ENCODE results near the gene GAK.
"Not testable (repeated sequence)": the region's sequence is repeated elsewhere in the genome, so short reads cannot be mapped to it uniquely, and the experiment has no call there.

GAK gene

DNA sequence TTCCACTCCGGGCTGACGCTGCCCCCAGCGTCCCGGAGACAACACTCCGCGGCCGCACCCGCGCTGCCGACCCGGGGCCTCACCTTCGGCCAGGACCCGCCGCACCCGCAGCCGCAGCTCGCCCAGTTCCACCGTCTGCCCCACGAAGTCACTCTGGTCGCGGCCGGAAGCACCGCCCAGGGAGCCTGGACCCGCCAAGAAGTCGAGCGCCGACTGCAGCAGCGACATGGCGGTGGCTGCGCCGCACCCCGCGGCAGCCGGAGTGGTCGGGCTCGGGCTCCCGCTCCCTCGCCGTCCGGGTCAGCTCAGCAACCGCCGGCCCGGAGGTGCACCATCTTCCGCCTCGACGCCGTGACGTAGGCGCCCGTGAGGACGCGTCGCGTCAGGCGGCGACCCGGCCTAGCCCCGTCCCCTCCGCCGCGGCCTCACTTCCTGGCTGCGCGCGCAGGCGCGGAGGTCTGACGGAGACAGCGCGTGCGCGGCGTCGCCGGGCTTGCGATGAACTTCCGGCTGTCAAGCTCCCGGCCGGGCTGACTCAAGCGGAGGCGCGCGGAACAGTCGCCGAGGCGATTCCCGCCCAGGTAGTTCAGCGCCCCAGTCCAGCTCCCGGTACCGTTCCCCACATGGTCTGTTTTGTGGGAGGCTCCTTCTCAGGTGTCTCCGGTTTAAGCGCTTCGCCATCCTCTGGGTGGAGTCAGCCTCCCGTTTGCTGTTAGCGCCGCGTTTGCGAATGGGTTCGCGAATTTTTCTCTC is at the start of gene GAK, which contains the start of gene TMEM175:
Gene GAK (minus strand): TSS at position 357 of the 753 bp plus-strand sequence. CDS start 129 bp downstream, at position 228.
Gene TMEM175 (plus strand): TSS at position 501 of the 753 bp plus-strand sequence. CDS start 15,280 bp downstream, outside the sequence.
- no peak for TF ChIP-seq ZNF274 (IDR thresholded peaks at IDR 0.05; ENCODE audit: low read depth, low read length)
- H3K4me3 ChIP-seq (ENCODE audit: low read length): peak within 1 kb of the TSS; percentile 87

DNA sequence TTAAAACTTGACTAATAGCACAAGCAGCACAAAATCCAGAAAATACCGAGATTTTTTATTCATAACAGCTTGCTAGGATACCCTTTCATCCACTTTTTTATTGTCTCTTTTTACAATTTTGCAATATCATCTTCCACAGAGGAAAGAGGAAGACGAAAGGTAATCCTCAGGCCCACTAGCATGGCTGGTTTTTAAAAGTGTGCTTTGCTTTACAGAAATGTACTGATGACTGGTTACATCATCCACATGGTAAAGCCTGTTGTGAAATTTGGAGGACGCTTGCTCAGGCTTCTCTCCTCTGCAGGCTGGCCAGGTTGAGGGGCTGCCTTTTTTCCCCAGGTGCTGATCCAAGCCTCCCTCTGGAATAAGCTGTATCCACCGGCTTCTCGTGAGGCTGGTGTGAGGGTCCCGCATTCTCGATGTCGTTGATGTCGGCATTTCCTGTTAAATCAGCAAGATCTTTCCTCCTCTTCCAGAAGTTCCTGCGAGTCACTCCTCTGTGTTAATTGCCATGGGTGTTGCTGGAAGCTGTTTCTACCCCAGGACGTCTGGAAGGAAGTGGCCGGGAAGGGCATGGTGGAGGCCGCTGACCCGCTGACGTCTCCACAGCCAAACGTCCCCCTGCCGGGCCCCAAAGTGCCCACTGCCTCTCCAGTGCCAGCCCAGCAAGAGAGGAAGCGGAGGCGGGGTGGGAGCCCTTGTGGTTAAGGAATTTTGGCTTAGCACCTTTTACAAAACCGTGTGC is 47.0 kb upstream of the GAK start:
- TF ChIP-seq ZNF274 (IDR thresholded peaks at IDR 0.05; ENCODE audit: low read depth, low read length): no peak
- H3K4me3 ChIP-seq (ENCODE audit: low read length): no peak overlapping the region

DNA sequence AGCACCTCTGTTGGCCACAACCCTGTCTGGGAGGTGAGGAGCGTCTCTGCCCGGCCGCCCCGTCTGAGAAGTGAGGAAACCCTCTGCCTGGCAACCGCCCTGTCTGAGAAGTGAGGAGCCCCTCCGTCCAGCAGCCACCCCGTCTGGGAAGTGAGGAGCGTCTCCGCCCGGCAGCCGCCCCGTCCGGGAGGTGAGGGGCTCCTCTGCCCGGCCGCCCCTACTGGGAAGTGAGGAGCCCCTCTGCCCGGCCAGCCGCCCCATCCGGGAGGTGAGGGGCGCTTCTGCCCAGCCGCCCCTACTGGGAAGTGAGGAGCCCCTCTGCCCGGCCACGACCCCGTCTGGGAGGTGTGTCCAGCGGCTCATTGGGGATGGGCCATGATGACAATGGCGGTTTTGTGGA is 43.9 kb upstream of the GAK start:
- H3K4me3 ChIP-seq (ENCODE audit: low read length): not testable (repeated sequence)

DNA sequence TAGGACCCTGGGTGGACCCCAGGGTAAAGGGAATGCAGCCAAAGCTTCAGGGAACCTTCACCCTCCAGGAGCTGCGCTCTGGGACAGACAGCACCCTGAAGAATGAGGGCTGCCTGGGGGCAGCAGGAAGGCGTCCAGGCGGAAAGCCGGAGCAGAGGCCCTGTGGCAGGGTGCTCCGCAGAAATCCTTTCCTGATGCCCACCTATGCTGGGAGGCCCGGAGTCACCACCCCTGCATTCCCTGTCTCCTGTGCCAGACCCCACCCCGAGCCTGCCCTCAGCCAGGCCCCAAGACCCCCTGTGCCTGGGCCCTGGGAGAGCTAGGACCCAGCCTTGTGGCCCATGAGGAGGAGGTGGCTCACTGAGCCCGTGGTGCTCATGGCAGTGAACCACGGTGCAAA is 42.6 kb upstream of the GAK start:
- TF ChIP-seq ZNF274 (IDR thresholded peaks at IDR 0.05; ENCODE audit: low read depth, low read length): no peak
- no peak overlapping the region for H3K4me3 ChIP-seq (ENCODE audit: low read length)

DNA sequence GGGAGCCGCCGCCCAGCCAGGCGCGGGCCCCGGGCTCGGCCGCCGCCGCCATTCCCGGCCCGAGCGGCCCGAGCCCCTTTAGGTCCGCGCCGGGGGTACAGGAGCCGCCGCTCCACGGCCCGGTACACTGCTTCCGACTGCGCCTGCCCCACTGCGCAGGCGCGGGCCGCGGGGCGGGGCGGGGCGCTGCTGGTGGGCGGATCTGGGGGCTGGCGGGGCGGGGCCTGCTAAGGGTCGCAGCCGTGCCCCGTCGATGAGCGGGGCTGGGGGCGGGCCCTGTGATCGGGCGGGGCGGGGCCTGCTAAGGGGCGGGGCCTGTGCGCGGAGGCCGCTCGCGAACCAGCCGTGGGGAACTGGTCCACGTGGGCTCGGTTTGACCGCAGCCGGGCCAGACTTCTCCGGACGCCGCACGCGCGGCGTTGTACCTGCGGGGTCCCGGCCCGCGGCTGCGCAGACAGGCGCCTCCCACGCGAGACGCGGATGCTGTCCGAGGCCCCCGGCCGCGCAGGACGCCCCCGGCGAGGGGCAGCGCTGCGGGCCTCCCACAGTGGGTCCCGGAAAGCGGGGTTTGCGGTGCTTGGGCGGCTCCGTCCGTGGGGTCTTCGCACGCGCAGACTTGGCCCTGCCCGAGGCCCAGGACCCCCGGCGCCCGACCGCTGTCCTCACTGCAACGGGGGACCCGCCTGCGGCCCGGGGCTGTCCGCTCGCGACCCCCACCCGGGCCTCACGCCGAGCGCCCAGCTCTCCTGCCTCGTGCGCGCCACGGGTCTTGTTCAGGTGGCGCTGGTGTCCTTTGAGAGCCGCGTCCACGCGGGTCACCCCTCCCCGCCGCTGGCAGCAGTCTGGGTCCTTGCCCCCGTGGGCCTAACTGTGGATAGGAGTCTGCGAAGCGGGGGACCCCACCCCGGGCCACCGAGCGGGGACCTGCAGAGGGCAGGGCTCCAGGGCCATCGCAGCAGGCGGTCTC is 41.6 kb upstream of the GAK start, which contains the start of gene DGKQ:
Gene DGKQ (minus strand): TSS at position 139 of the 967 bp plus-strand sequence. CDS start 87 bp downstream, at position 52.
- TF ChIP-seq ZNF274 (IDR thresholded peaks at IDR 0.05; ENCODE audit: low read depth, low read length): no peak
- H3K4me3 ChIP-seq (ENCODE audit: low read length): peak within 1 kb of the TSS; percentile 80

DNA sequence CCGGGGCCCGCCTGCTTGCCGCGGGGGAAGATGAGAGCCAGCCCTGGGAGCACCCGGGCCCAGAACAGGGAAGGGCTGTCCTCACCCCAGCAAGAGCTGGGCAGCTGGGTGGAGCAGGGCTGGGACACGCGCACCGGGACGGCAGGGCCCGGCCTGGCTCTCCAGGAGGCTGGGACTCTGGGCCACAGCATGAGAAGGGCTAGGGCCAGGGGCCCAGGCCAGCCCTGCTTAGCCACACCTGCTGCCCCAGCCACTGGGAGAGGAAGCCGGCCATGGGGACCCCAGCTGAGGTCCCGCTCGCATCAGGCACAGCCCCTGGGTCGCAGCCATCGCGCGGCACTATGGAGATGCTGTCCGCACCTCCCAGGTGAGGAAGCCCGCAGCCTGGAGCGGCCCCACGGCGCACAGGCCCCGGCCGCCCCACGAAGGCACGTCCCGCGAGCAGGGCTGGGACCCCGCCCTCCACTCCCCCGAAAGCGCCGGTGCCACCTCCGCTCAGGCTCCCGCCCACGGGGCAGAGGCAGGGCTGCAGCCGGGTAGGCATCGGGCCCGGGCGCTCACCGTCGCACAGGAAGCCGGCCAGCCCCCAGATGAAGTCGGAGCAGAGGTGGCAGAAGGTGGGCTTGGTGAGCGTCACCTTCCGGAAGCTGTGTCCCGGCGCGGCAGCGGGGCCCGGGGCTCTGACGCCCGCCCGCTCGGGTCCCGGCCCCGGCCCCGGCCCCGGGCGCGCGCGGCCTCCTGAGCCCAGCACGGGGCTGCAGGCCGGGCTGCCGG is 40.7 kb upstream of the GAK start:
- H3K4me3 ChIP-seq (ENCODE audit: low read length): peak overlapping the region; percentile 80
- no peak for TF ChIP-seq ZNF274 (IDR thresholded peaks at IDR 0.05; ENCODE audit: low read depth, low read length)

DNA sequence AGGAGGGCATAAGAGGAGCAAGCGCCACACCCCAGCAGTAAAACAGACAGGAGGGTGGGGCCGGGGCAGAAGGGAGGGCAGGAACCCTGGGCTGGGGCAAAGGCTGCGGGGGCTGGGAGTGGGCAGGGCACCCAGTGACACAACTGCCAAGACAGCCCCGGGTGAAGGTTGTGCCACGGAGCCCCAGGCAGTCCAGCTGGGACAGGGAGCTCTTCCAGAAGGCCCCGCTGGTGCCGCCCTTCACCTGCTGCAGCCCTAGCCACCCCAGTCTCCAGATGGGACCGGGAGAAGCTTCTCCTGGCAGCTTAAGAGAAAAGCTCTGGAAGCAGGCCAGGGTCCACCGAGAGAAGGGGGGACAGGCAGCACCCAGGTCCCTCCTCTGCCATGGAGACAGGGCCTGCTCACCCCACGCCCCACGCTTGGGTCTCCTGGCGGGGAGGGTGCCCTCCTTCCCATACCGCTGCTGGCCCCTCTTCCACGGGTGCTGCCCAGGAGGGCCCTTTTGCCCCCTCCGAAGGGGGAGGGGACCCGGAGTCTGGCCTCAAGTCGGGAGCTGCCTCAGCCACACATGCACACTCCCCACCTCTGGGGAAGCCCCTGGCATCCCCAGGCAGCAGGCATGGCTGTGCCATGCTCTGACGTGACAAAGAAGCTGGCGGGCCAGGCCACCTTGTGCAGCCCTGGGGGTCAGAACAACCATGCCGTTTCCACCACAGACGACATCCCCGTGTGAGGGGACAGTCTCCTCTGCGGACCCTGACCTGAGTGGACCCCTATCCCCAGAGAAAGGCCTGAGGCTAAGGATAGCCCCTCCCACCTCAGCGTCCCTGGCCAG is 39.8 kb upstream of the GAK start:
- H3K4me3 ChIP-seq (ENCODE audit: low read length): peak overlapping the region; percentile 80; the same call in 1 of the 2 replicates
- no peak for TF ChIP-seq ZNF274 (IDR thresholded peaks at IDR 0.05; ENCODE audit: low read depth, low read length)

DNA sequence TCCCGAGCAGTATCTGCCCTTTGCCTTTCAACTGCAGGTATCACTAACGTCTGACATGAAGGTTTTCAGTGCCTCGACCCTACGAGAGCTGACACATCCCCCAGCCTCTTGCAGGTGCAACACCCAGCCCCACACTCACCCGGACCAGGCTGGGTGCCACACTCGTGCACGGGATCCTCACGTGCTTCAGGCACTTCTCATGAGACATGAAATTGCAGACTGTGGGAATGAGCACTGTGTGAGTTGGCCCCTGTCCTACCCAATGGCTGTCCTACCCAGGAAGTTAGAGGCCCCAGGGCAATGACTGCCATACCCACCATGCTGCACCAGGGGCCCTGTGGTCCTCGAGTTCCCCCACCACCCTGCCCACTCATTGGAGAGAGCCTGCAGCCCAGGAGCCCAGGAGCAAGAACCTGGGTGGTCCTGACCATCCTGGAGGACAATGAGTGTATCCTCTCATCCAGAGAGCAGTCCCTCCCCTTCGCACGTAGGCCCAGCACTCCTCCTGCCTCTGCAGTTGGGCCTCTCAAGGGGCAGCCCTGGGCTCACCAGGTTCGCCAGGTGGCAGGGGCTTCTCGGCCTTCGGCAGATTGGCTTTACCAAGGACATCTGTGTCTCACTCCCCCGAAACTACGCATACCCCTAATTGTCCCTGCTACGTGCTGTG is 38.9 kb upstream of the GAK start:
- no peak overlapping the region for H3K4me3 ChIP-seq (ENCODE audit: low read length)
- TF ChIP-seq ZNF274 (IDR thresholded peaks at IDR 0.05; ENCODE audit: low read depth, low read length): no peak

DNA sequence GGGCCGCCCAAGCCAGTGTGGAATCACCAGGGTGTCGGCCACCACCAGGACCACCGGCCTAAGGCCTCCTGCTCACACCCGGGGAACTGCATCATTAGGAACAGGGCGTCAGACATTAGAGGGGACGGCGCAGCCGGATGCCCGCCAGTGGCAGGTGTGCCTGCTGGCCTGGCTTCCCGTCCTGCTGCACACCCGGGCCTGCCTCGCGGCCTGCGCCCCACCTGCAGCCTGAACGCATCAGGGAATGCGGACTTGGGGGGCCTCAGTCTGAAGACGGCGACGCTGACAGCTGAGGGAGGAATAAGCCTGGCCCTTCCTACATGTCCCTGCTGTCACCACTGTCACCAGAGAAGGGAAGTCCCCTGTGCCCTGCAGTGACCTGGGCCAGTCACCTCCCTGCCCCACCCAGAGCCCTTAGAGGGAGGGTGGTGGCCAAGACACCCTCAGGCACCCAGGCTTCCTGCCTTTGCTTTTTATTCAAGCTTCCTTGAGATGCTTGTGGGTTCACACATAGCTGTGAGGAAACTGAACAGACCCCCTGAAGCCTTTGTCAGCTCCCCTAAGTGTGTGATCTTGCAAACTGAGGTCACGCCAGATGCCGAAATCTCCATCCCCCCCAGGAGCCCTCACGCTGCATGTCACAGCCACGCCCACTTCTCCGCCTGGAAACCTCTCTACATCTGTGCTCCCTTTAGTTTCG is 38.1 kb upstream of the GAK start:
- TF ChIP-seq ZNF274 (IDR thresholded peaks at IDR 0.05; ENCODE audit: low read depth, low read length): no peak

DNA sequence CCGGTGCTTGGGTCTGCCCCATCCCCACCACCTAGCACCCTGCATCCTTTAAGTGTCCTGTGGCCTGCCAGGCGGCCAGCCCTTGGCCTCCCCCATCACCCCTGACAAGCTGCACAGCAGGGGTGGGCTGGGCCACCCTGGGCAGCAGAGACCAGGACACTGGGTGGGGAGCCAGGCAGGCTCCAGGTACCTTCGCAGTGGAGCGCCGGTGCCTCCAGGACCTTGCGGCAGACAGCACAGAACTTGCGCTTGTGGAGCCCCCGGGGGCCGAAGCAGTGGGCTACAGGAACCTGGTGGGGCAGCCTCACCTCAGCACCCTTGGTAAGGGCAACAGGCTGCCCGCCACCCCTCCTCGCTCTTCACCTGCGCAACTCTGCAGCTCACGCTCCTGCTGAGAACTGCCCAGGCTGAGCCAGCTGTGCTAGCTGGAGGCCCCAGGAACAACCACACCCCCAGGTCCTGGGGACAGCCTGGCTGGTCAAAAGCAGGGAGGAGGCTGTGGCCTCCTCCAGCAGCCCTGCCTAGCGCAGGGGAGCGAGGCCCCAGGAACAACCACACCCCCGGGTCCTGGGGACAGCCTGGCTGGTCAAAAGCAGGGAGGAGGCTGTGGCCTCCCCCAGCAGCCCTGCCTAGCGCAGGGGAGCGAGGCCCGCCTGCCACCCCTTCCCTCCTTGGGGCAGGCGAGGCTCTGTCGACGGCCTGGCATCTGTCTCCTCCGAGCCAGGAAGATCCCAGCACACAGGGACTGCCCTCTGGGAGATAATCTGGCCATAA is 36.7 kb upstream of the GAK start:
- no peak for TF ChIP-seq ZNF274 (IDR thresholded peaks at IDR 0.05; ENCODE audit: low read depth, low read length)
- no peak overlapping the region for H3K4me3 ChIP-seq (ENCODE audit: low read length)

More for the DNA sequence above, 38.1 kb upstream of the GAK start:
- no peak overlapping the region for H3K4me3 ChIP-seq (ENCODE audit: low read length)

DNA sequence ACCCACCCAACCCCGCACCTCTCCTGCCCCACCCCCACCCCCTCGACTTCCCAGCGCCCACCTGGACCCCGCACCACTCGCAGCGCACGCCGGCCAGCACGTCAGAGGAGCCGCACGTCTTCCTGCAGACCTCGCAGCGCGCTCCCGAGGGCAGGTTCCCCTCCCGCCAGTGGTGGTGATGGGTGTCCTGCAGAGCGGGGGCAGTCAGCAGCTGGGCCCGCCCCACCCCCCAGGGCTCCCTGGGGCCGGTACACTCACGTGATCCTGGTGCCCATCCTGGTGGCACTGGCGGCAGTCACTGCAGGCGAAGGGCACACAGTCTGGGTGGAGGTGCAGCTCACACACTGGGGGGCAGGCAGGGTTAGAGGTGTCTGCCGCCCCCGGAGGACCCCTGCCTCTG is 36.1 kb upstream of the GAK start:
- no peak overlapping the region for H3K4me3 ChIP-seq (ENCODE audit: low read length)
- no peak for TF ChIP-seq ZNF274 (IDR thresholded peaks at IDR 0.05; ENCODE audit: low read depth, low read length)
